H1 (cell line): ENCODE data around the gene CCT5. TPM values are rescaled to one million over a fixed set of nuclear protein-coding genes. Genes with fewer than 3 reads are reported as not detected.

ENCODE experiments used
- BACH1 ChIP-seq: IDR thresholded peaks from 2 replicates; pipeline ENCODE4 v1.6.1; 2012; ENCODE audit warnings: low read length, improper control_type of control experiment
- KDM5A ChIP-seq: fragments of 200-600 bp; IDR thresholded peaks from 2 replicates; pipeline ENCODE4 v1.7.1; 2012; ENCODE audit warnings: mild to moderate bottlenecking, low read length, inconsistent platforms, mixed read lengths
- polyA plus RNA-seq, 7 experiments: library from polyadenylated mRNA; depleted of rRNA in 3 of 7; stranded (reverse) in 5 of 7; unstranded in 2 of 7; fragments of >200 nt in 5 of 7; fragments of 200-250 nt in 2 of 7; gene quantifications; 1 replicate in 5 of 7; 2 replicates in 1 of 7; 4 replicates in 1 of 7; pipeline versions ENCODE4 v1.2.1 to v1.2.3, GENCODE V29; 2011 to 2013; ENCODE audit warnings: missing spikeins in 2 of 7, mixed read lengths in 2 of 7
- total RNA-seq: library from RNA; stranded (reverse); fragmentation: NEBNext Ultra II Directional; extraction: Animal tissue kit (Norgen Biotek cat#: 25700); gene quantifications from 2 replicates; pipeline ENCODE4 v1.2.1, GENCODE V29; 2021

Gene CCT5
- total and polyA plus RNA-seq, 2 of the 8 experiments (the other 6 are each of a cell fraction or from before 2014, with no cell fraction given): 425 to 549 TPM

GRCh38 chr5:10254686-10255085 lies 4.6 kb downstream of the CCT5 start (continued):
- TF ChIP-seq BACH1 (no peak), KDM5A (no peak)
